Neuronal stem cell (in vitro differentiated cells): Measurements from ENCODE around the gene ARL5A.

ENCODE experiments used
- DNase-seq: peaks from one replicate; pipeline ENCODE4 v3.0.0-alpha.2; 2013; ENCODE audit warnings: low spot score
- H2AFZ ChIP-seq: one replicate; pipeline ENCODE4 v1.6.1; 2013; ENCODE audit warnings: mild to moderate bottlenecking, low read length, inconsistent platforms
- H2AK5ac ChIP-seq: 2 replicates; pipeline ENCODE4 v1.6.1; 2013; ENCODE audit warnings: low read depth, mild to moderate bottlenecking, inconsistent platforms, low read length, moderate library complexity, mixed read lengths
- H2BK120ac ChIP-seq: 2 replicates; pipeline ENCODE4 v1.6.1; 2013; ENCODE audit warnings: low read depth, mild to moderate bottlenecking, inconsistent platforms, low read length, moderate library complexity, mixed read lengths
- H2BK12ac ChIP-seq: one replicate; pipeline ENCODE4 v1.6.1; 2013; ENCODE audit warnings: low read length, inconsistent platforms
- H2BK15ac ChIP-seq: 2 replicates; pipeline ENCODE4 v1.6.1; 2013; ENCODE audit warnings: mild to moderate bottlenecking, low read length, inconsistent platforms, mixed read lengths
- H2BK5ac ChIP-seq: one replicate; pipeline ENCODE4 v1.6.1; 2013; ENCODE audit warnings: inconsistent platforms, mild to moderate bottlenecking, low read length, moderate library complexity
- H3K14ac ChIP-seq: one replicate; pipeline ENCODE4 v1.6.1; 2013; ENCODE audit warnings: low read length, inconsistent platforms
- H3K18ac ChIP-seq: 2 replicates; pipeline ENCODE4 v1.6.1; 2013; ENCODE audit warnings: low read length, inconsistent platforms
- H3K23ac ChIP-seq: 2 replicates; pipeline ENCODE4 v1.6.1; 2013; ENCODE audit warnings: low read depth, mild to moderate bottlenecking, mixed read lengths, low read length, inconsistent platforms; ENCODE audit not compliant: poor library complexity
- H3K27ac ChIP-seq: replicated peaks from 3 replicates; pipeline ENCODE4 v1.5.1; 2013; ENCODE audit warnings: low read length, inconsistent platforms
- H3K27me3 ChIP-seq, 3 experiments: 2 replicates each; pipeline ENCODE4 v1.6.1; 2013; ENCODE audit warnings: low read length in 3 of 3, mild to moderate bottlenecking in 2 of 3, inconsistent platforms in 1 of 3, low read depth in 1 of 3, mixed read lengths in 1 of 3, moderate library complexity in 1 of 3; ENCODE audit not compliant: control insufficient read depth in 3 of 3, insufficient read depth in 3 of 3
- H3K36me3 ChIP-seq, 2 donors: replicated peaks in 1 of 2; 2 replicates each; pipeline ENCODE4 v1.6.1; 2013; ENCODE audit warnings: low read length in 2 of 2; ENCODE audit not compliant: control insufficient read depth in 2 of 2, insufficient read depth in 2 of 2
- H3K4ac ChIP-seq: 2 replicates; pipeline ENCODE4 v1.6.1; 2013; ENCODE audit warnings: inconsistent platforms, mild to moderate bottlenecking, low read length, moderate library complexity
- H3K4me1 ChIP-seq, 2 donors: 1 replicate in 1 of 2; 2 replicates in 1 of 2; pipeline ENCODE4 v1.6.1; 2013; ENCODE audit warnings: low read length in 2 of 2, low read depth in 1 of 2; ENCODE audit not compliant: control insufficient read depth in 2 of 2, insufficient read depth in 1 of 2
- H3K4me2 ChIP-seq: one replicate; pipeline ENCODE4 v1.6.1; 2013; ENCODE audit warnings: mild to moderate bottlenecking, low read length, inconsistent platforms; ENCODE audit not compliant: insufficient read depth, poor library complexity, severe bottlenecking
- H3K4me3 ChIP-seq, 2 donors: 2 replicates each; pipeline ENCODE4 v1.5.1; 2013; ENCODE audit warnings: low read length in 2 of 2, mild to moderate bottlenecking in 2 of 2, inconsistent platforms in 1 of 2, moderate library complexity in 1 of 2
- H3K79me1 ChIP-seq: one replicate; pipeline ENCODE4 v1.6.1; 2013; ENCODE audit warnings: low read depth, mild to moderate bottlenecking, inconsistent platforms, low read length, moderate library complexity
- H3K9ac ChIP-seq: one replicate; pipeline ENCODE4 v1.6.1; 2013; ENCODE audit warnings: mild to moderate bottlenecking, low read depth, low read length, inconsistent platforms; ENCODE audit not compliant: poor library complexity
- H3K9me3 ChIP-seq, 2 donors: replicated peaks in 1 of 2; 2 replicates each; pipeline versions ENCODE3 to v1.6.1; 2013; ENCODE audit warnings: low read length in 2 of 2, mild to moderate bottlenecking in 2 of 2, inconsistent platforms in 1 of 2, low read depth in 1 of 2, mixed read lengths in 1 of 2, moderate library complexity in 1 of 2; ENCODE audit not compliant: control insufficient read depth in 2 of 2, insufficient read depth in 1 of 2
- H4K8ac ChIP-seq: one replicate; pipeline ENCODE4 v1.6.1; 2013; ENCODE audit warnings: low read depth, mild to moderate bottlenecking, inconsistent platforms, low read length, moderate library complexity
- H4K91ac ChIP-seq: one replicate; pipeline ENCODE4 v1.6.1; 2013; ENCODE audit warnings: low read length, low read depth, mild to moderate bottlenecking, inconsistent platforms; ENCODE audit not compliant: poor library complexity
- WGBS, 2 donors: extraction: QIAGEN DNeasy Blood & Tissue Kit; methylation state at CpG; one replicate each; pipeline ENCODE4 v1.1.7; 2013; ENCODE audit warnings: missing lambda C conversion rate in 2 of 2, mixed read lengths in 1 of 2; ENCODE audit not compliant: insufficient read length in 2 of 2, insufficient replicate concordance in 1 of 2; ENCODE audit errors: extremely low coverage in 2 of 2; 5-methylcytosine and 5-hydroxymethylcytosine counted together

The ARL5A gene

GRCh38 chr2:151789055-151789834, 39.0 kb downstream of the ARL5A start:
- H3K79me1 ChIP-seq = no peaks in the 10 kb centered on the region
- no peak overlapping the region for H2BK12ac ChIP-seq
- no peak overlapping the region for H2BK15ac ChIP-seq
- H3K27me3 ChIP-seq = no peaks in the 10 kb centered on the region
- H3K9ac ChIP-seq = no peak overlapping the region
- no peak for DNase-seq
- H4K91ac ChIP-seq = no peak overlapping the region
- no peak overlapping the region for H2AK5ac ChIP-seq
- no peak overlapping the region for H3K4ac ChIP-seq
- H3K27ac ChIP-seq = no peak overlapping the region
- H2BK5ac ChIP-seq = no peak overlapping the region
- no peak overlapping the region for H4K8ac ChIP-seq
- no peak overlapping the region for H3K23ac ChIP-seq
- H3K9me3 ChIP-seq = peaks cover 0 to 2% of the 10 kb centered on the region in 2 donors
- no peak overlapping the region for H3K14ac ChIP-seq
- H3K4me1 ChIP-seq = peaks cover 0 to 12% of the 10 kb centered on the region in 2 donors
- no peak overlapping the region for H3K4me2 ChIP-seq
- peaks cover 0 to 32% of the 10 kb centered on the region in 2 donors for H3K36me3 ChIP-seq
- no peak overlapping the region for H3K18ac ChIP-seq
- no peak overlapping the region for H2BK120ac ChIP-seq
- WGBS, 2 donors = no CpG with 5 or more reads among the region's 4 CpGs
- H3K4me3 ChIP-seq = no peak overlapping the region
- H2AFZ ChIP-seq = no peak overlapping the region

- DNase-seq = no peak
- no peak overlapping the region for H3K4ac ChIP-seq
- no peaks in the 10 kb centered on the region for H3K9me3 ChIP-seq
- H3K27ac ChIP-seq = no peak overlapping the region
- H3K9ac ChIP-seq = no peak overlapping the region
- WGBS, 2 donors = no CpG with 5 or more reads among the region's 1 CpG
- H3K4me2 ChIP-seq = no peak overlapping the region
- H3K79me1 ChIP-seq = no peaks in the 10 kb centered on the region
- no peak overlapping the region for H2BK15ac ChIP-seq
- H3K18ac ChIP-seq = no peak overlapping the region
- peaks cover 3 to 27% of the 10 kb centered on the region in 2 donors for H3K36me3 ChIP-seq
- no peak overlapping the region for H2AK5ac ChIP-seq
- no peak overlapping the region for H3K23ac ChIP-seq
- no peaks in the 10 kb centered on the region for H3K27me3 ChIP-seq
- H2AFZ ChIP-seq = no peak overlapping the region
- no peak overlapping the region for H4K8ac ChIP-seq
- H3K4me1 ChIP-seq = peaks cover 0 to 12% of the 10 kb centered on the region in 2 donors
- H2BK12ac ChIP-seq = no peak overlapping the region
- no peak overlapping the region for H3K14ac ChIP-seq
- no peak overlapping the region for H4K91ac ChIP-seq
- H2BK120ac ChIP-seq = no peak overlapping the region
- H3K4me3 ChIP-seq = no peak overlapping the region
- H2BK5ac ChIP-seq = no peak overlapping the region
These were observed 41.7 kb downstream of the ARL5A start for GRCh38 chr2:151786483-151786882.

- H3K4me3 ChIP-seq = no peak overlapping the region
- no peak overlapping the region for H3K14ac ChIP-seq
- DNase-seq = no peak
- H2AK5ac ChIP-seq = no peak overlapping the region
- no peak overlapping the region for H3K9ac ChIP-seq
- H2AFZ ChIP-seq = no peak overlapping the region
- no peak overlapping the region for H2BK5ac ChIP-seq
- H2BK120ac ChIP-seq = no peak overlapping the region
- no peak overlapping the region for H3K18ac ChIP-seq
- no peak overlapping the region for H2BK12ac ChIP-seq
- H3K79me1 ChIP-seq = no peaks in the 10 kb centered on the region
- H3K4ac ChIP-seq = no peak overlapping the region
- no peak overlapping the region for H2BK15ac ChIP-seq
- no peak overlapping the region for H4K91ac ChIP-seq
- H3K23ac ChIP-seq = no peak overlapping the region
- H3K27ac ChIP-seq = no peak overlapping the region
- WGBS, 2 donors = no CpG with 5 or more reads among the region's 5 CpGs
- no peaks in the 10 kb centered on the region for H3K9me3 ChIP-seq
- peaks cover 3 to 27% of the 10 kb centered on the region in 2 donors for H3K36me3 ChIP-seq
- H3K4me2 ChIP-seq = no peak overlapping the region
- no peaks in the 10 kb centered on the region for H3K27me3 ChIP-seq
- peaks cover 0 to 12% of the 10 kb centered on the region in 2 donors for H3K4me1 ChIP-seq
- no peak overlapping the region for H4K8ac ChIP-seq
These were observed 42.1 kb downstream of the ARL5A start for GRCh38 chr2:151786077-151786476.

- Histone ChIP-seq H4K8ac (no peak overlapping the region), H2BK15ac (no peak overlapping the region), H3K23ac (no peak overlapping the region), H3K4ac (no peak overlapping the region), H2BK12ac (no peak overlapping the region), H3K9me3 (no peaks in the 10 kb centered on the region), H3K14ac (no peak overlapping the region), H2AK5ac (no peak overlapping the region), H3K4me1 (peaks cover 0 to 12% of the 10 kb centered on the region in 2 donors), H2BK120ac (no peak overlapping the region), H3K18ac (no peak overlapping the region), H2BK5ac (no peak overlapping the region), H2AFZ (no peak overlapping the region), H3K36me3 (peaks cover 3 to 29% of the 10 kb centered on the region in 2 donors), H3K4me2 (no peak overlapping the region), H3K9ac (no peak overlapping the region), H3K4me3 (no peak overlapping the region), H3K79me1 (no peaks in the 10 kb centered on the region), H3K27ac (no peak overlapping the region), H3K27me3 (no peaks in the 10 kb centered on the region), H4K91ac (no peak overlapping the region)
- no CpG with 5 or more reads among the region's 2 CpGs for WGBS, 2 donors
- DNase-seq = no peak
These were observed 45.1 kb downstream of the ARL5A start for GRCh38 chr2:151783133-151783520.
